Epithelial cell of esophagus (primary cell): ENCODE results near the gene SLC9A7.

Source experiments
- DNase-seq: peaks from one replicate; pipeline ENCODE4 v3.0.0; 2010; ENCODE audit warnings: low read depth
- H3K4me3 ChIP-seq: 2 replicates; pipeline ENCODE4 v1.5.1; 2011; ENCODE audit warnings: mild to moderate bottlenecking, low read length, control low read depth
- CTCF ChIP-seq: IDR thresholded peaks from 2 replicates; pipeline ENCODE4 v1.5.1; 2011; ENCODE audit warnings: low read depth, mild to moderate bottlenecking, low read length, control low read depth, inconsistent platforms; ENCODE audit not compliant: insufficient read depth; ENCODE audit errors: missing control alignments

Gene SLC9A7

GRCh38 chrX:46716796-46717195 lies 42.1 kb downstream of the SLC9A7 start:
- no peak overlapping the region for H3K4me3 ChIP-seq
- no peak for DNase-seq
- no peak for TF ChIP-seq CTCF

- no peak for TF ChIP-seq CTCF
- no peak for DNase-seq
- no peak overlapping the region for H3K4me3 ChIP-seq
Observed at GRCh38 chrX:46715997-46716396, 42.9 kb downstream of the SLC9A7 start.

- no peak for DNase-seq
- no peak for TF ChIP-seq CTCF
- no peak overlapping the region for H3K4me3 ChIP-seq
Observed at GRCh38 chrX:46715530-46715929, 43.4 kb downstream of the SLC9A7 start.

- DNase-seq = no peak
- H3K4me3 ChIP-seq = no peak overlapping the region
- no peak for TF ChIP-seq CTCF
Observed at GRCh38 chrX:46713672-46714490, 45.0 kb downstream of the SLC9A7 start.

- TF ChIP-seq CTCF = no peak
- no peak for DNase-seq
- no peak overlapping the region for H3K4me3 ChIP-seq
Observed at GRCh38 chrX:46712764-46713163, 46.2 kb downstream of the SLC9A7 start.

GRCh38 chrX:46710927-46711623 lies 47.8 kb downstream of the SLC9A7 start:
- no peak for TF ChIP-seq CTCF
- no peak for DNase-seq
- no peak overlapping the region for H3K4me3 ChIP-seq
